ENCODE data around the gene GLYATL3. TPM values are rescaled to one million over a fixed set of nuclear protein-coding genes. Genes with fewer than 3 reads are reported as not detected.

GLYATL3 gene
- total RNA-seq, 1 experiment from 2014 or later = not detected

GRCh38 chr6:49540614-49541013 is 40.9 kb downstream of the GLYATL3 start:
- no peaks in the 10 kb centered on the region for H3K9me3 ChIP-seq (ENCODE audit: low read length)
- peaks cover 31% of the 10 kb centered on the region for H3K4me1 ChIP-seq (ENCODE audit: insufficient read depth, low read length)
- H3F3A ChIP-seq (ENCODE audit: low read length, unreplicated experiment) = peaks cover 6% of the 10 kb centered on the region
- no peaks in the 10 kb centered on the region for H3K79me2 ChIP-seq (ENCODE audit: low read length)
- no peaks in the 10 kb centered on the region for H3K27me3 ChIP-seq (ENCODE audit: low read length)
- H3K9me2 ChIP-seq (replicated peaks; ENCODE audit: low read length) = no peaks in the 10 kb centered on the region
- H4K20me1 ChIP-seq (ENCODE audit: low read length) = no peaks in the 10 kb centered on the region
- DNase-seq (peak; percentile 83), ATAC-seq (peak; percentile 18; the same call in 1 of the 2 replicates)
- peak overlapping the region; percentile 98 for H3K27ac ChIP-seq (ENCODE audit: low read length)
- H3K4me3 ChIP-seq (ENCODE audit: low read length) = 0 out of 2 replicates have a peak overlapping the region, but pooled peaks have one; percentile 30
- H3K9ac ChIP-seq (ENCODE audit: low read length) = peak overlapping the region; percentile 72
- ChIA-PET POLR2A (ENCODE audit: unreplicated experiment) (interaction anchor here (1.4 kb wide), 1 partner anchor 10 kb away, joined by 6 read pairs; the partner anchor contains the start of gene C6orf141), CTCF (interaction anchor here (0.6 kb wide), 2 partner anchors 311 to 588 kb away, joined by 3 to 4 read pairs; no protein-coding TSS in a partner anchor)
- no peak overlapping the region for H2AFZ ChIP-seq (ENCODE audit: low read length)
- H3K4me2 ChIP-seq (ENCODE audit: low read length) = peak overlapping the region; percentile 77
- no peaks in the 10 kb centered on the region for H3K36me3 ChIP-seq (ENCODE audit: low read depth, low read length)
- BruUV-seq (replicated peaks) = no TSS peak
- intact Hi-C loops (cut with micrococcal nuclease) = loop anchor here (1.0 to 2.0 kb wide), 2 partner anchors 10 to 16 kb away; partner anchors contain the start of gene C6orf141
- TF ChIP-seq EZH2 (IDR thresholded peaks at IDR 0.05; ENCODE audit: low read length, unreplicated experiment) (no peak), CTCF (conservative IDR thresholded peaks at IDR 0.05; ENCODE audit: low read depth, low read length) (no peak), EZH2phosphoT487 (IDR thresholded peaks at IDR 0.05; ENCODE audit: borderline replicate concordance, low read length) (no peak)

GRCh38 chr6:49541210-49541724 is 41.5 kb downstream of the GLYATL3 start:
- Histone ChIP-seq H3K4me2 (ENCODE audit: low read length) (peak overlapping the region; percentile 77), H3K4me3 (ENCODE audit: low read length) (peak overlapping the region; percentile 49), H3K9me2 (replicated peaks; ENCODE audit: low read length) (no peaks in the 10 kb centered on the region), H3K27ac (ENCODE audit: low read length) (peak overlapping the region; percentile 98), H3K79me2 (ENCODE audit: low read length) (no peaks in the 10 kb centered on the region), H3K27me3 (ENCODE audit: low read length) (no peaks in the 10 kb centered on the region), H4K20me1 (ENCODE audit: low read length) (no peaks in the 10 kb centered on the region), H3K4me1 (ENCODE audit: insufficient read depth, low read length) (peaks cover 24% of the 10 kb centered on the region), H3K36me3 (ENCODE audit: low read depth, low read length) (no peaks in the 10 kb centered on the region), H3F3A (ENCODE audit: low read length, unreplicated experiment) (peaks cover 6% of the 10 kb centered on the region), H2AFZ (ENCODE audit: low read length) (peak overlapping the region; percentile 23; the same call in 1 of the 2 replicates), H3K9me3 (ENCODE audit: low read length) (no peaks in the 10 kb centered on the region), H3K9ac (ENCODE audit: low read length) (peak overlapping the region; percentile 91)
- ATAC-seq (peak; percentile 83), DNase-seq (peak; percentile 94)
- CTCF ChIA-PET = interaction anchor here (0.5 to 1.1 kb wide), 5 partner anchors 9 to 587 kb away, joined by 3 to 7 read pairs (median 6); no protein-coding TSS in a partner anchor
- intact Hi-C loops (cut with micrococcal nuclease) = loop anchor here (1.0 to 2.0 kb wide), 2 partner anchors 9 to 16 kb away; partner anchors contain the start of gene C6orf141
- BruUV-seq (replicated peaks) = no TSS peak
- TF ChIP-seq EZH2phosphoT487 (IDR thresholded peaks at IDR 0.05; ENCODE audit: borderline replicate concordance, low read length) (no peak), CTCF (conservative IDR thresholded peaks at IDR 0.05; ENCODE audit: low read depth, low read length) (no peak), EZH2 (IDR thresholded peaks at IDR 0.05; ENCODE audit: low read length, unreplicated experiment) (no peak)
- POLR2A ChIA-PET (ENCODE audit: unreplicated experiment) = interaction anchor here (0.7 to 1.4 kb wide), 3 partner anchors 9 to 13 kb away, joined by 6 to 13 read pairs (median 9); partner anchors contain the start of gene C6orf141

All from PC-3 (cell line).